Measurements from ENCODE around the gene SSH2.

SSH2 gene

DNA sequence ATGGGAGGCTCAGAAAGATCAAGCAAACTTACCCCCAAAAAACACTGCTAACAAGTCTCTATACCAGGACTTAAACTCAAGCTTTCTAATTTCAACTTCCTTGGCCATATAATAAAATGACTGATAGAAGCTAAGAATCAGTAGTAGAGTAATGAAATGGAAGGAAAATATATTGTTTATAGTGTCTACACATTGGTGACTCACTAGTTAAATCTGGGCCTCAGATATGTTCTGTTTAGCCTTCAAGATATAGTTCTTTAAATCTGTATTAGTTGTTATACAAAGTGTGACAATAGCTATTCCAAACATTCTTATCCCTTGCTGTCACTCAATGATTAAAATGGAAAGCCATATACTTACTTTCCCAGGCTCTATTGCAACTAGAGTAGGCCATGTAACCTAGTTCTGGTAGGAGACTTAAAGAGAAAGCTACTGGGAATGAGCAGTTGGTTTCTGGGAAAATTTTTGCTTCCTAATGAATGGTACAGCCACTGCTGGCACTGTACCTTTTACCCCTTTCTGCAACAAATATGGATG lies 18.3 kb downstream of the SSH2 start:
- TF ChIP-seq GATA2 (IDR thresholded peaks at IDR 0.05; ENCODE audit: low read depth, low read length): no peak
- TF ChIP-seq GATA3 (IDR thresholded peaks at IDR 0.05; ENCODE audit: low read depth, low read length): no peak

GRCh38 chr17:29909236-29910003 lies 20.6 kb downstream of the SSH2 start:
- TF ChIP-seq GATA3 (IDR thresholded peaks at IDR 0.05; ENCODE audit: low read depth, low read length): no peak
- no peak for TF ChIP-seq GATA2 (IDR thresholded peaks at IDR 0.05; ENCODE audit: low read depth, low read length)

- TF ChIP-seq GATA2 (IDR thresholded peaks at IDR 0.05; ENCODE audit: low read depth, low read length) (no peak), GATA3 (IDR thresholded peaks at IDR 0.05; ENCODE audit: low read depth, low read length) (no peak)
Measured at GRCh38 chr17:29906969-29907368, 23.1 kb downstream of the SSH2 start.

GRCh38 chr17:29905879-29906167 lies 24.2 kb downstream of the SSH2 start:
- TF ChIP-seq GATA3 (IDR thresholded peaks at IDR 0.05; ENCODE audit: low read depth, low read length) (no peak), GATA2 (IDR thresholded peaks at IDR 0.05; ENCODE audit: low read depth, low read length) (no peak)

DNA sequence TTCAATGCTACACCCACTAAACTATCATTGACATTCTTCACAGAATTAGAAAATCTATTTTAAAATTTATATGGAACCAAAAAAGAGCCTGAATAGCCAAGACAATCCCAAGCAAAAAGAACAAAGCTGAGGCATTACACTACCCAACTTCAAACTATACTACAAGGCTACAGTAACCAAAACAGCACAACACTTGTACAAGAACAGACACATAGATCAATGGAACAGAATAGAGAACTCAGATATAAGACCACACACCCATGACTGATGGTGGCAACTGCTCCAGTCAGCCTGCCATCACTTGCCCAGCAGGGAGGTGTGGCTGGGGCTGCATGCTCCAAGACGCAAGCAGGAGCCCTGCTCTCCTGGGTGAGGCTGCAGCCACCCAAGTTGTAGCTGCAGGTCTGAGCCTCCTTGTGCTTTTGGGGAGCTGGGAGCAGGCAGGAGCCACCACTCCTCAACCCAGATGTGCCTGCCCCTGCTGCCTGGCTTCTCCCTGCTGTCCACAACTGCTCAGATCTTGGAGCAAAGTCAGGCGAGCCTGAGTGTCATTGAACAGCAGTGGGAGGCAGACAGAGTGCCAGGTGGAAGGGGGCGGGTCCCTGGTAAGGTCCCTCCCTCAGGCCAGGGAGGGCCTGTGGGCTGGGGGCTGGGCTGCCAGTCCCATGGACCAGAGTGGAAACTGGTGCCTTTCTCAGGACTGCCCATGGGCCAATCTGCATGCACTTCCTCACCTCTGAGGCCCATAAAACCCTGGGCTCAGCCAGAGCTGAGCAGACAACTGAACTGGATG lies 24.7 kb downstream of the SSH2 start:
- TF ChIP-seq GATA3 (IDR thresholded peaks at IDR 0.05; ENCODE audit: low read depth, low read length): no peak
- TF ChIP-seq GATA2 (IDR thresholded peaks at IDR 0.05; ENCODE audit: low read depth, low read length): no peak

DNA sequence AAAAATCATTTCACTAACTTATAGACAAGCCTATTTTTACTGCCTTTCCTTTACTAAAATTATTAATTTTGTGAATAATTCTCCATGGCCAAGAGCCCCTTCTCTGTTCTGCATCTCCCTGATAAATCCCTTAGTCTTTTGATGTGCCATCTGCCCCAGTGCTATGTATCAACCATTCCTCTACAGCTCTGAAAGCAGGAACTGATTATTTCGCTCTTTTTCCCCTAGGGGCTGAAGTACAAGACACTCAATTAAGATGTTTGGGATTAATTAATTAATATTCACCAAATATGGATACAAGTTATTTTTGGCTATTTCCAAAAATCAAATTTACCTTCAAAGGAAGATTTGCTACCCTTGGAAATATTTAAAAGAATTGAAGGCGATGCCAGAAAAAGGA lies 26.6 kb downstream of the SSH2 start:
- no peak for TF ChIP-seq GATA3 (IDR thresholded peaks at IDR 0.05; ENCODE audit: low read depth, low read length)
- TF ChIP-seq GATA2 (IDR thresholded peaks at IDR 0.05; ENCODE audit: low read depth, low read length): no peak

DNA sequence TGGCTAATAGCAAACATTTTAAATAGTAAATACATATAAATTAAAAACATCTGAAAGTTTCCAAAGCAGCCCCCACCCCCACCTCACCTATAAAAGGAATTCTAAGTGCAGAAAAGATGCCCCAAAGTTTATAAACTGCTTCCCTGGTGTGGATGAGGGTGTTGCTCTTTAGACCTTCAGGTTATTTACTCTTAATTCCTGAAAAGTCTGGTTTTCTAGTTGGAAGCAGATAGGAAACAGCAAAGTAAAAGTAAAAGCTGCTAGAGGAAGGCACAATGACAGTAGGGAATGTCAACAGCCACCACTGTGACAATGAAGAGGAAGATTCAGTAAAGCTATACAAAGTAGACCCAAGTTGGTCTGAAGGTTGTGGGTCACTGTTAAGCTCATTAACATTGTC lies 37.8 kb downstream of the SSH2 start:
- TF ChIP-seq GATA3 (IDR thresholded peaks at IDR 0.05; ENCODE audit: low read depth, low read length): no peak

- no peak for TF ChIP-seq GATA3 (IDR thresholded peaks at IDR 0.05; ENCODE audit: low read depth, low read length)
- TF ChIP-seq GATA2 (IDR thresholded peaks at IDR 0.05; ENCODE audit: low read depth, low read length): no peak
Measured at GRCh38 chr17:29891131-29891530, 38.9 kb downstream of the SSH2 start.

DNA sequence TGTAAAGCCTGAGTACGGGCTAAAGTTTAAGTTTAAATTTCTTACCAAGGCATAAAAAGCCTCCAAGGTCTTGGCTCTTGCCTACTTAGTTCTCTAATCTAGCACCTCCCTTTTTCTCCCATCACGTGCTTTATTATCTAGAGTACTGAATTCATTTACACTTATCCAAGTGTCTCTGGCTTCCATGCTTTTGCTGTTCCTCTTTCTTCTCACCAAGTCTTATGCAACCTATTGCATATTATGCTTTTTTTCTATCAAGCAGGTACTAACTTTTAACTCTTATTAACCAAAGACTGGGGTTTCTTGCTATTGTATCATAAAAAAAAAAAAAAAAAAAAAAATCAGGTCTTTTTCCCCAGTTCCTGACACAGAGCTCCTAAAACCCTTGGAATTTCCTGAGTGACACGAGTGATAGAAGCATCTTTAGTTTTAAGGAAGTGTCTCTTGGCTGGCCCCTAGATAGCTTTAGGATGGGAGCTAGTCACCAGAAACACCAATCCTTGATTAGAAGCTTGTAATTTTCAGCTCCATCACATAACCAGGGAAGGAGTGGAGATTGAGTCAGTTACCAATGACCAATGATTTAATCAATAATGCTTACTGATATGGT lies 44.9 kb downstream of the SSH2 start:
- no peak for TF ChIP-seq GATA3 (IDR thresholded peaks at IDR 0.05; ENCODE audit: low read depth, low read length)
- TF ChIP-seq GATA2 (IDR thresholded peaks at IDR 0.05; ENCODE audit: low read depth, low read length): no peak

- TF ChIP-seq GATA3 (IDR thresholded peaks at IDR 0.05; ENCODE audit: low read depth, low read length) (no peak), GATA2 (IDR thresholded peaks at IDR 0.05; ENCODE audit: low read depth, low read length) (no peak)
Measured at GRCh38 chr17:29883497-29883896, 46.5 kb downstream of the SSH2 start.

- TF ChIP-seq GATA3 (IDR thresholded peaks at IDR 0.05; ENCODE audit: low read depth, low read length) (no peak), GATA2 (IDR thresholded peaks at IDR 0.05; ENCODE audit: low read depth, low read length) (no peak)
Measured at GRCh38 chr17:29881256-29881655, 48.8 kb downstream of the SSH2 start.

- TF ChIP-seq GATA2 (IDR thresholded peaks at IDR 0.05; ENCODE audit: low read depth, low read length): no peak
- TF ChIP-seq GATA3 (IDR thresholded peaks at IDR 0.05; ENCODE audit: low read depth, low read length): no peak
Measured at GRCh38 chr17:29880031-29880430, 50.0 kb downstream of the SSH2 start.

- no peak for TF ChIP-seq GATA3 (IDR thresholded peaks at IDR 0.05; ENCODE audit: low read depth, low read length)
- TF ChIP-seq GATA2 (IDR thresholded peaks at IDR 0.05; ENCODE audit: low read depth, low read length): no peak
Measured at GRCh38 chr17:29874931-29875596, 55.0 kb downstream of the SSH2 start.

GRCh38 chr17:29873476-29873875 lies 56.6 kb downstream of the SSH2 start:
- TF ChIP-seq GATA2 (IDR thresholded peaks at IDR 0.05; ENCODE audit: low read depth, low read length) (no peak), GATA3 (IDR thresholded peaks at IDR 0.05; ENCODE audit: low read depth, low read length) (no peak)
